Measurements from ENCODE around the gene FILIP1L.

- TF ChIP-seq TAF1 (IDR thresholded peaks at IDR 0.05; ENCODE audit: borderline replicate concordance, insufficient read depth, low read length) (no peak), POLR2AphosphoS5 (IDR thresholded peaks at IDR 0.05; ENCODE audit: low read depth, low read length) (no peak), REST (IDR thresholded peaks at IDR 0.05; ENCODE audit: insufficient read depth in 1 of 2, low read depth in 2 of 2, low read length in 2 of 2) (no peak), SIN3A (IDR thresholded peaks at IDR 0.05; ENCODE audit: borderline replicate concordance, insufficient read depth, low read length) (no peak)
Observed at GRCh38 chr3:99919694-99920093, 194.6 kb downstream of the FILIP1L start.
